Measurements from ENCODE around the gene MYO5A. TPM values are rescaled to one million over a fixed set of nuclear protein-coding genes. Genes with fewer than 3 reads are reported as not detected.

Gene MYO5A
- total RNA-seq, 1 experiment from 2014 or later, result 21.8 TPM

DNA sequence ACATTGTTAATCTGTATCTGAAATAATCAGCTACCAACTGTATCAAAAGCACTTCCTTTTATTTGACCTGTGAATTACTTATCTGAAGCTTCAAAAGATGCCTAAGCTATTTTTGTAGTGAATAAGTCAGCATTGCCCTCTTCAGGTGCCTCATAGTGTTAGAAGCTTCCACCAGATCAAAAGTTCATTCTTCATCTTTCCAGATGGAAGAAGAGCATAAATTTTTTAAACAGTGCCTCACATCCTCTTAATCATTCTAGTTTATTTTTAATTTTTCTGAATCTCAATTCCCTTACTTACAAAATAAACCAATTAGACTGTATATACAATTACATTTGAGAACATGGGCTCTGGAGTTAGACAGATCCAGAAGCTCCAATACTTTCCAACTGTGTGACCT lies 65.0 kb downstream of the MYO5A start:
- Histone ChIP-seq H4K91ac (ENCODE audit: insufficient read length, low read depth, low read length) (no peak overlapping the region), H3K4me1 (ENCODE audit: insufficient read depth, low read length) (peaks cover 11% of the 10 kb centered on the region; the same call in 1 of the 2 replicates), H4K8ac (replicated peaks; ENCODE audit: insufficient read length, low read depth, low read length) (no peak overlapping the region), H3K4me2 (ENCODE audit: insufficient read depth, insufficient read length, low read length) (no peak overlapping the region), H2AFZ (ENCODE audit: low read length) (no peak overlapping the region), H2BK5ac (ENCODE audit: insufficient read length, low read length) (no peak overlapping the region), H3K23me2 (ENCODE audit: insufficient read length, low read depth, low read length, poor library complexity, severe bottlenecking) (no peaks in the 10 kb centered on the region), H3K9ac (ENCODE audit: extremely low read depth, insufficient read length, low read length) (no peak overlapping the region), H2BK20ac (ENCODE audit: low read depth, low read length, poor library complexity, severe bottlenecking) (no peak overlapping the region), H3T11ph (ENCODE audit: low read length) (no peak overlapping the region), H2BK12ac (ENCODE audit: insufficient read length, low read depth, low read length) (no peak overlapping the region), H3K79me1 (ENCODE audit: insufficient read depth, low read depth, low read length, poor library complexity, severe bottlenecking) (no peaks in the 10 kb centered on the region), H2BK120ac (ENCODE audit: low read depth, low read length, poor library complexity, severe bottlenecking) (no peak overlapping the region), H4K20me1 (ENCODE audit: control insufficient read depth, insufficient read depth, insufficient read length) (no peaks in the 10 kb centered on the region), H3K79me2 (ENCODE audit: insufficient read depth, low read length) (no peaks in the 10 kb centered on the region), H3K18ac (ENCODE audit: insufficient read length, low read depth, low read length) (no peak overlapping the region), H3K4ac (ENCODE audit: low read depth, low read length) (no peak overlapping the region), H4K5ac (ENCODE audit: insufficient read length, low read depth, low read length) (no peak overlapping the region), H3K9me3 (ENCODE audit: control insufficient read depth, low read depth, low read length) (no peaks in the 10 kb centered on the region), H3K27ac (ENCODE audit: insufficient read length, low read depth, low read length) (no peak overlapping the region), H3K56ac (ENCODE audit: insufficient read length, low read depth, low read length) (no peak overlapping the region), H3K27me3 (ENCODE audit: insufficient read depth, low read length) (no peaks in the 10 kb centered on the region), H2BK15ac (ENCODE audit: low read depth, low read length) (no peak overlapping the region), H3K23ac (ENCODE audit: insufficient read length, low read depth, low read length) (no peak overlapping the region), H2AK5ac (ENCODE audit: insufficient read length, low read length) (no peak overlapping the region), H3K14ac (ENCODE audit: insufficient read depth, low read length) (no peak overlapping the region)
- peaks cover 14 to 21% (median 18%) of the 10 kb centered on the region in 3 experiments for H3K36me3 Mint-ChIP-seq (ENCODE audit: insufficient read depth in 1 of 3, low read depth in 3 of 3)
- H3K4me3 Mint-ChIP-seq, result no peak overlapping the region
- TF ChIP-seq, protein P1, sequence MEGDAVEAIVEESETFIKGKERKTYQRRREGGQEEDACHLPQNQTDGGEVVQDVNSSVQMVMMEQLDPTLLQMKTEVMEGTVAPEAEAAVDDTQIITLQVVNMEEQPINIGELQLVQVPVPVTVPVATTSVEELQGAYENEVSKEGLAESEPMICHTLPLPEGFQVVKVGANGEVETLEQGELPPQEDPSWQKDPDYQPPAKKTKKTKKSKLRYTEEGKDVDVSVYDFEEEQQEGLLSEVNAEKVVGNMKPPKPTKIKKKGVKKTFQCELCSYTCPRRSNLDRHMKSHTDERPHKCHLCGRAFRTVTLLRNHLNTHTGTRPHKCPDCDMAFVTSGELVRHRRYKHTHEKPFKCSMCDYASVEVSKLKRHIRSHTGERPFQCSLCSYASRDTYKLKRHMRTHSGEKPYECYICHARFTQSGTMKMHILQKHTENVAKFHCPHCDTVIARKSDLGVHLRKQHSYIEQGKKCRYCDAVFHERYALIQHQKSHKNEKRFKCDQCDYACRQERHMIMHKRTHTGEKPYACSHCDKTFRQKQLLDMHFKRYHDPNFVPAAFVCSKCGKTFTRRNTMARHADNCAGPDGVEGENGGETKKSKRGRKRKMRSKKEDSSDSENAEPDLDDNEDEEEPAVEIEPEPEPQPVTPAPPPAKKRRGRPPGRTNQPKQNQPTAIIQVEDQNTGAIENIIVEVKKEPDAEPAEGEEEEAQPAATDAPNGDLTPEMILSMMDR (conservative IDR thresholded peaks at IDR 0.05), result 0 out of 3 replicates have a peak, but pooled peaks have one; percentile 12
- peaks cover 12 to 15% of the 10 kb centered on the region in 2 experiments for H3K9me3 Mint-ChIP-seq
- H3K27ac Mint-ChIP-seq, result no peak overlapping the region
- DNase-seq, result no peak
- no peaks in the 10 kb centered on the region for H3K27me3 Mint-ChIP-seq (ENCODE audit: low read depth)
- peaks cover 26 to 31% of the 10 kb centered on the region in 2 experiments for H3K4me1 Mint-ChIP-seq
